Ovary (tissue), 9 donors: ENCODE results near the gene RBM15B. TPM values are rescaled to one million over a fixed set of nuclear protein-coding genes. Genes with fewer than 3 reads are reported as not detected.

Experiments used
- DNase-seq, 5 donors: peaks; one replicate each; pipeline ENCODE4 v3.0.0-alpha.2; 2019 to 2020
- H3K27ac ChIP-seq, 2 donors: fragments of 200-600 bp; one replicate each; pipeline versions ENCODE4 v1.5.1 to v1.8.0; 2019 to 2022
- H3K27me3 ChIP-seq: fragments of 200-600 bp; one replicate; pipeline ENCODE4 v1.8.0; 2022
- H3K36me3 ChIP-seq: fragments of 200-600 bp; sonication (generic); one replicate; pipeline ENCODE4 v1.5.1; 2019
- H3K4me1 ChIP-seq: one replicate; pipeline ENCODE4 v1.8.1; 2013; ENCODE audit warnings: mild to moderate bottlenecking, moderate library complexity; ENCODE audit not compliant: insufficient read depth
- H3K4me3 ChIP-seq: fragments of 200-600 bp; sonication (generic); one replicate; pipeline ENCODE4 v1.5.1; 2017
- H3K9me3 ChIP-seq, 2 donors: fragments of 200-600 bp in 1 of 2; sonication (generic) in 1 of 2; one replicate each; pipeline versions ENCODE4 v1.5.1 to v1.8.1; 2013 to 2019; ENCODE audit warnings: mild to moderate bottlenecking in 1 of 2, moderate library complexity in 1 of 2
- EP300 ChIP-seq: sonication (generic); formaldehyde crosslinking; IDR thresholded peaks from one replicate; pipeline ENCODE4 v1.6.1; 2017; ENCODE audit warnings: antibody characterized with exemption
- POLR2A ChIP-seq: fragments of 450-650 bp; IDR thresholded peaks from one replicate; pipeline ENCODE4 v1.6.1; 2017; ENCODE audit warnings: antibody characterized with exemption, mild to moderate bottlenecking, moderate library complexity
- whole genome bisulfite sequencing, 3 donors: extraction: QIAGEN DNeasy Blood & Tissue Kit in 1 of 3; methylation state at CpG; one replicate each; pipeline versions ENCODE4 v1.1.5 to v1.1.7; 2013 to 2017; 5-methylcytosine and 5-hydroxymethylcytosine counted together
- intact Hi-C, 4 donors: fragments of 100-400 bp; cut with DNase I; formaldehyde crosslinking; loops; one replicate each; pipeline versions ENCODE4 v1.11.0 to v1.15.1; 2022 to 2023
- polyA plus RNA-seq, 2 donors: library from polyadenylated mRNA; stranded (reverse); fragments of 200-250 nt in 1 of 2; fragments of 350-450 nt in 1 of 2; fragmentation: Illumina TruSeq in 1 of 2; extraction: RNeasy Lipid Tissue Mini Kit (QIAGEN cat#74804) in 1 of 2; gene quantifications; one replicate each; pipeline ENCODE4 v1.2.3, GENCODE V29; 2013 to 2014
- total RNA-seq, 7 donors: library from RNA; depleted of rRNA in 2 of 7; stranded (reverse); fragments of >200 nt in 2 of 7; fragmentation: NEBNext Ultra II Directional in 3 of 7; extraction: Animal tissue kit (Norgen Biotek cat#: 25700) in 3 of 7; gene quantifications; one replicate each; pipeline versions ENCODE4 v1.1.0 to v1.2.4, GENCODE V29; 2016 to 2023
- TF ChIP-seq, protein P1 (sequence below), 3 donors: fragments of 450-650 bp in 2 of 3; fragments of 200-600 bp in 1 of 3; IDR thresholded peaks; one replicate each; pipeline versions ENCODE4 v1.5.1 to v1.8.0; 2016 to 2022; ENCODE audit warnings: antibody characterized with exemption in 3 of 3, mild to moderate bottlenecking in 1 of 3
- donor health status: DM: no; HTN: no; CAD: no; lungs with moderate emphysema.
- donor health status: DM: no; HTN: no; CAD: no.
- donor health status: Bipolar disorder and iron deficiency.
- donor health status: DM: yes; HTN: yes; CAD: no.
- donor health status: DM: no; HTN: no; CAD: no.
- donor health status: DM: yes; HTN: yes; CAD: no.

The RBM15B gene
- total and polyA plus RNA-seq, 9 donors, result 16.1 to 40.2 (median 27.6) TPM

DNA sequence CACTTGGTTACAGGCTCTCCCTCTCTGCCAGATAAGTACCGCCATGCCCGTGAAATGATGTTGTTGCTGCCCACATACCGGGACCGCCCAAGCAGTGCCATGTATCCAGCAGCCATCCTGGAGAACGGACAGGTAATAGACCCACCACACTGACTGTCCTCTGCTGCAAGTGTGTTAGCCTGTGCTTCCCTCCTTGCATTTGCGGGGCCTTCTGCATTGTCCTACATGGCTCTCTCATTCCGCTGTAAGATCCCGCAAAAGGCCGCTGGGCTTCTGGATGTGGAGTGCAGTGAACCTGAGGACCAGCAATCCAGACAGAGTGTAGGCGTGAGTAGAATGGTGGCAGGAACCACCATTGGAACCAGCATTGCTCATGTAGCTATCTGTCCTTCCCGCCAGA is 16.6 kb upstream of the RBM15B start:
- WGBS, 3 donors, result 88 to 91% (median 88%) methylated on average over 11 of the region's 11 CpGs
- intact Hi-C loops, result no loop called here

DNA sequence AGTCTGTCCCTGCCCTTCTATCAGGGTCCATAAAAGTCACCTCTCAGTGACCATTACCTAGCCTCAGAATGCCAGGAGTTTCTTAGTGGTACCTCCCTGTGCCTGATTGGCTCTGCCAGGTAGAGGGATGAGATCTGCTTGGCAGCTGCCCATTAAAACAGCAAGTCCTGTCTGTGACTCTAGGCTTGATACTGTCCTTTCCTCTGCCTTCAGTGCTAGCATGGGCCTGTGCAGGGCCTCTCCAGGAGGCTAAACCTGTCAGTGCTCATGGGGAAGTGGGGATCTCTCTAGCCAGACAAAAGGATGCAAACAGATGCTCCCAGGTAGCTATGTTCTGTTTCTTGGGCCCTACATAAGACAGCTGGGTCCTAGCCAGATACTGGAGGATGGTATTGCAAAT is 15.9 kb upstream of the RBM15B start:
- Histone ChIP-seq H3K4me3 (no peak overlapping the region), H3K27ac (no peak overlapping the region), H3K9me3 (no peaks in the 10 kb centered on the region), H3K4me1 (no peaks in the 10 kb centered on the region), H3K36me3 (no peaks in the 10 kb centered on the region), H3K27me3 (no peaks in the 10 kb centered on the region)
- TF ChIP-seq, protein P1, sequence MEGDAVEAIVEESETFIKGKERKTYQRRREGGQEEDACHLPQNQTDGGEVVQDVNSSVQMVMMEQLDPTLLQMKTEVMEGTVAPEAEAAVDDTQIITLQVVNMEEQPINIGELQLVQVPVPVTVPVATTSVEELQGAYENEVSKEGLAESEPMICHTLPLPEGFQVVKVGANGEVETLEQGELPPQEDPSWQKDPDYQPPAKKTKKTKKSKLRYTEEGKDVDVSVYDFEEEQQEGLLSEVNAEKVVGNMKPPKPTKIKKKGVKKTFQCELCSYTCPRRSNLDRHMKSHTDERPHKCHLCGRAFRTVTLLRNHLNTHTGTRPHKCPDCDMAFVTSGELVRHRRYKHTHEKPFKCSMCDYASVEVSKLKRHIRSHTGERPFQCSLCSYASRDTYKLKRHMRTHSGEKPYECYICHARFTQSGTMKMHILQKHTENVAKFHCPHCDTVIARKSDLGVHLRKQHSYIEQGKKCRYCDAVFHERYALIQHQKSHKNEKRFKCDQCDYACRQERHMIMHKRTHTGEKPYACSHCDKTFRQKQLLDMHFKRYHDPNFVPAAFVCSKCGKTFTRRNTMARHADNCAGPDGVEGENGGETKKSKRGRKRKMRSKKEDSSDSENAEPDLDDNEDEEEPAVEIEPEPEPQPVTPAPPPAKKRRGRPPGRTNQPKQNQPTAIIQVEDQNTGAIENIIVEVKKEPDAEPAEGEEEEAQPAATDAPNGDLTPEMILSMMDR (IDR thresholded peaks at IDR 0.05), result no peak
- TF ChIP-seq POLR2A (no peak), EP300 (no peak)
- peak in 1 of 5 donors; percentile 2 for DNase-seq
- intact Hi-C loops, result no loop called here

More for the DNA sequence above, 16.6 kb upstream of the RBM15B start:
- no peaks in the 10 kb centered on the region for H3K9me3 ChIP-seq
- no peak overlapping the region for H3K4me3 ChIP-seq
- H3K27me3 ChIP-seq, result no peaks in the 10 kb centered on the region
- no peaks in the 10 kb centered on the region for H3K4me1 ChIP-seq
- no peaks in the 10 kb centered on the region for H3K36me3 ChIP-seq
- no peak for TF ChIP-seq POLR2A
- no peak overlapping the region for H3K27ac ChIP-seq
- peak in 2 of 5 donors; percentile 6 to 13 for DNase-seq

DNA sequence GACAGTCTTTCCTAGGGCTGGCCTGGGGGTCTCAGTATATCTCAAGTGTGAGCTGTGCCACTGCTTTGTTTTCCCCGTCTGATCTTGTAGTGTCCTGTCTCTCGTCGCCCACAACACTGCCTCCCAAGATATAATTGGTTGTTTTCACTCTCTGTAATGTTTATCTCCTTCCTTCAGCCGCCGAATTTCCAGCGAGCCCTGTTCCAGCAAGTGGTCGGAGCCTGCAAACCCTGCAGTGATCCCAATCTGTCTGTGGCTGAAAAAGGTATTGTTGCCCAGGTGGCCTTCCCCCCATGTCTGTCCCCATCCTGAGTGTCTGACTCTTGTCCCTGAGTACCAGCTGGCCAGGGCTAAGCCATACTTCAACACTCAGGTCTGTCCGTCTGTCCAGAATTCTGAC is 15.5 kb upstream of the RBM15B start:
- no peaks in the 10 kb centered on the region for H3K9me3 ChIP-seq
- H3K27ac ChIP-seq, result no peak overlapping the region
- TF ChIP-seq POLR2A (no peak), EP300 (no peak)
- TF ChIP-seq, protein P1 (IDR thresholded peaks at IDR 0.05), result no peak
- no peak overlapping the region for H3K4me3 ChIP-seq
- intact Hi-C loops, result no loop called here
- peak in 2 of 5 donors; percentile 2 to 12 for DNase-seq
- no peaks in the 10 kb centered on the region for H3K4me1 ChIP-seq
- no peaks in the 10 kb centered on the region for H3K36me3 ChIP-seq
- H3K27me3 ChIP-seq, result no peaks in the 10 kb centered on the region
- 47 to 60% (median 58%) methylated on average over 8 of the region's 8 CpGs for WGBS, 3 donors

DNA sequence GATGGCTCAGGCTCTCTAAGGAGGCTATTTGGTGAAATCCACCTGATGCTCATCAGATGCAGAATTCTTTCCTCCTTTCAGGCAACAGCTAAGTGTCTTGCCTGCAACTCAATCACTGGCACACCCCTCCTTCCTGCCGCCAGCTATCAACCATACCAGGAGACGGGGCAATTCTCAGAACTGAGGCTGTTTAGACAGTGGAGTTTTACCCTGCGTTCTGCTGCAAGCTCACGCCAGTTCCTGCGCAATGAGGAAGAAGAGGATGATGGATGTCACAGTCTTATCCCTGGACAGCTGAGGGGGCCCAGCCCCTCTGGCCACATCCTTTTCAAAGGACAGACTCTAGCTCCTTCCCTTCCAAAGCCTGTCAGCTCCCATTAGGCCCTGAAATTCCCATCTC is 13.0 kb upstream of the RBM15B start:
- H3K4me1 ChIP-seq, result no peaks in the 10 kb centered on the region
- no peak overlapping the region for H3K27ac ChIP-seq
- peak in 1 of 5 donors; percentile 7 for DNase-seq
- H3K4me3 ChIP-seq, result no peak overlapping the region
- intact Hi-C loops, result no loop called here
- H3K27me3 ChIP-seq, result no peaks in the 10 kb centered on the region
- TF ChIP-seq EP300 (no peak), POLR2A (no peak)
- TF ChIP-seq, protein P1 (IDR thresholded peaks at IDR 0.05), result no peak
- WGBS, 3 donors, result 79 to 88% (median 87%) methylated on average over 5 of the region's 5 CpGs
- H3K9me3 ChIP-seq, result no peaks in the 10 kb centered on the region
- no peaks in the 10 kb centered on the region for H3K36me3 ChIP-seq

DNA sequence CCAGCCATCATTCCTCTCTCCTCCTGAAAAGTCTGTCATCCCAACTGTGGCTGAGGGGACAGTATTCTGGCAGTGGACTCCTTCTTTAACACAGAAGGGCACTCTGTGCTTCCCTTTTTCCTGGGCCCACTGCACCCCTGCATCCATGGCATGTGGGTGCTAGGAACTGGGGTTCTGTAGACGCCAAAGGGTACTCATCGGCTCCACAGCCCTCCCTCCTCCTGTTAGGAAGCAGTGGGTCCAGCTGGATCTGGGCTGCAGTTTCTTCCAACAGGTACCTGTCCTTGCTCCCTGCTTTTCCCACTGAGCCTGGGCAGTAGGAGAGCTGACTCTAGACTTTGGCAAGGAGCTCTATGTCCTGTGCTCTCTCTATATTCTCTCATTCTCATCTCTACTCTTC is 12.4 kb upstream of the RBM15B start:
- intact Hi-C loops, result no loop called here
- Histone ChIP-seq H3K9me3 (no peaks in the 10 kb centered on the region), H3K4me1 (no peaks in the 10 kb centered on the region), H3K36me3 (no peaks in the 10 kb centered on the region), H3K27ac (no peak overlapping the region), H3K4me3 (no peak overlapping the region), H3K27me3 (no peaks in the 10 kb centered on the region)
- TF ChIP-seq EP300 (no peak), POLR2A (no peak)
- TF ChIP-seq, protein P1 (IDR thresholded peaks at IDR 0.05), result no peak
- WGBS, 3 donors, result 79 to 89% (median 86%) methylated on average over 2 of the region's 2 CpGs
- peak in 2 of 5 donors; percentile 5 for DNase-seq
